ENCODE measurements around the gene EPM2A. TPM values are rescaled to one million over a fixed set of nuclear protein-coding genes. Genes with fewer than 3 reads are reported as not detected.

The EPM2A gene
- total and polyA plus RNA-seq, 10 of the 15 experiments (the other 5 are each of a cell fraction or from before 2014, with no cell fraction given): 3.4 to 13.0 (median 7.9) TPM

- ATAC-seq (no peak), DNase-seq (ENCODE audit: low read depth, low spot score) (no peak), FAIRE-seq (no peak)
- no peak for TF ChIP-seq FOXM1 (IDR thresholded peaks at IDR 0.05; ENCODE audit: low read depth, low read length)
- WGBS (ENCODE audit: insufficient coverage, insufficient replicate concordance, low lambda C conversion rate, missing lambda C conversion rate): 78% methylated on average over 5 of the region's 5 CpGs
- no TSS peak for BruUV-seq (replicated peaks)
- ChIA-PET POLR2A (no interaction called here), SMC1A (ENCODE audit: uncharacterized antibody, unreplicated experiment) (no interaction called here), CTCF (no interaction called here), RAD21 (ENCODE audit: unreplicated experiment) (no interaction called here)
- H3K9me3 ChIP-seq (replicated peaks; ENCODE audit: control insufficient read depth, insufficient read depth, low read length): no peaks in the 10 kb centered on the region; the same call in 2 of the 3 replicates
- H4K20me1 ChIP-seq (ENCODE audit: control insufficient read depth, insufficient read depth): no peaks in the 10 kb centered on the region
- H3K4me2 ChIP-seq (ENCODE audit: control insufficient read depth, insufficient read depth): no peak overlapping the region
- H3K79me2 ChIP-seq (ENCODE audit: control insufficient read depth, insufficient read depth, low read length): no peaks in the 10 kb centered on the region
- intact Hi-C loops (cut with micrococcal nuclease; ENCODE audit: unreplicated experiment) (loop anchor here (10.0 kb wide), 1 partner anchor 1123 kb away; no protein-coding TSS in a partner anchor), in situ Hi-C loops (cut with MboI) (no loop called here)
- H3K27me3 ChIP-seq (replicated peaks in 1 of 2; ENCODE audit: control insufficient read depth in 2 of 2, insufficient read depth in 2 of 2, low read length in 1 of 2): no peaks in the 10 kb centered on the region
- H3K36me3 ChIP-seq (ENCODE audit: control insufficient read depth in 2 of 2, insufficient read depth in 2 of 2, low read length in 1 of 2): no peaks in the 10 kb centered on the region
- no peak overlapping the region for H3K4me3 ChIP-seq
- no peak overlapping the region for H3K27ac ChIP-seq (ENCODE audit: control insufficient read depth, insufficient read depth)
- no peaks in the 10 kb centered on the region for H3K4me1 ChIP-seq (ENCODE audit: control insufficient read depth, insufficient read depth, low read length)
- no peak overlapping the region for H3K9ac ChIP-seq (ENCODE audit: control insufficient read depth, insufficient read depth, low read length)
- no peak overlapping the region for H2AFZ ChIP-seq (ENCODE audit: control insufficient read depth, low read depth, low read length)
Observed at GRCh38 chr6:145707397-145707796, 27.9 kb downstream of the EPM2A start.

DNA sequence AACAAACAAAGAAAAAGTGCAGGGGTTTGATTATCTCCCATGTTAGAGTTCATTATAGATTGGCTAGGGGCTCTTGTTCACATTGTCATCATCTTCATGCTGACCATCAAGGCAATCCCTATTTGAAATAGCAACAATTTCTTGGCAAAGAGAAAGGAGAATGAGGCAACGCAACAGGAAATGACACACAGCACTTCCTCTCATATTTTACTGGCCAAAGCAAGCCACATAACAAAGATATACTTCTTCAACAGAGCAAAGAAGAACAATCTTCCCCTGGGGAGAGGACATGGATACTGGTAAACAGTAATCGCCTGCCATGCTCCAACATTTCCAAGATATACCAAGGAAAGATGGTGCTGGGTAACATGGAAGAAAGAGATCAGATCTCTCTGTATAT lies 29.8 kb downstream of the EPM2A start:
- intact Hi-C loops (cut with micrococcal nuclease; ENCODE audit: unreplicated experiment): loop anchor here (10.0 kb wide), 1 partner anchor 1121 kb away; no protein-coding TSS in a partner anchor
- WGBS (ENCODE audit: insufficient coverage, insufficient replicate concordance, low lambda C conversion rate, missing lambda C conversion rate): 75% methylated on average over 2 of the region's 2 CpGs
- Histone ChIP-seq H4K20me1 (ENCODE audit: control insufficient read depth, insufficient read depth) (no peaks in the 10 kb centered on the region), H3K4me1 (ENCODE audit: control insufficient read depth, insufficient read depth, low read length) (no peaks in the 10 kb centered on the region), H3K4me3 (no peak overlapping the region), H3K79me2 (ENCODE audit: control insufficient read depth, insufficient read depth, low read length) (no peaks in the 10 kb centered on the region), H2AFZ (ENCODE audit: control insufficient read depth, low read depth, low read length) (no peak overlapping the region), H3K9me3 (replicated peaks; ENCODE audit: control insufficient read depth, insufficient read depth, low read length) (no peaks in the 10 kb centered on the region; the same call in 2 of the 3 replicates), H3K9ac (ENCODE audit: control insufficient read depth, insufficient read depth, low read length) (no peak overlapping the region), H3K36me3 (ENCODE audit: control insufficient read depth in 2 of 2, insufficient read depth in 2 of 2, low read length in 1 of 2) (no peaks in the 10 kb centered on the region), H3K27ac (ENCODE audit: control insufficient read depth, insufficient read depth) (no peak overlapping the region), H3K27me3 (replicated peaks in 1 of 2; ENCODE audit: control insufficient read depth in 2 of 2, insufficient read depth in 2 of 2, low read length in 1 of 2) (no peaks in the 10 kb centered on the region), H3K4me2 (ENCODE audit: control insufficient read depth, insufficient read depth) (no peak overlapping the region)
- ChIA-PET CTCF (no interaction called here), POLR2A (no interaction called here), RAD21 (ENCODE audit: unreplicated experiment) (no interaction called here), SMC1A (ENCODE audit: uncharacterized antibody, unreplicated experiment) (no interaction called here)
- DNase-seq (ENCODE audit: low read depth, low spot score) (no peak), FAIRE-seq (no peak), ATAC-seq (no peak)
- in situ Hi-C loops (cut with MboI): no loop called here
- BruUV-seq (replicated peaks): no TSS peak
- TF ChIP-seq NKRF (conservative IDR thresholded peaks at IDR 0.05) (no peak), WRNIP1 (IDR thresholded peaks at IDR 0.05; ENCODE audit: borderline replicate concordance, low read depth, low read length) (no peak), RCOR1 (conservative IDR thresholded peaks at IDR 0.05; ENCODE audit: low read depth, low read length) (no peak), NR2C2 (IDR thresholded peaks at IDR 0.05; ENCODE audit: borderline replicate concordance, control insufficient read depth, insufficient read length, low read depth) (no peak), ZNF687 (IDR thresholded peaks at IDR 0.05) (no peak), JUND (IDR thresholded peaks at IDR 0.05; ENCODE audit: low read depth, low read length) (no peak), SMC3 (IDR thresholded peaks at IDR 0.05; ENCODE audit: borderline replicate concordance, low read length) (no peak), CBX3 (IDR thresholded peaks at IDR 0.05; ENCODE audit: borderline replicate concordance, low read depth) (no peak), HDAC2 (IDR thresholded peaks at IDR 0.05) (no peak), STAT3 (IDR thresholded peaks at IDR 0.05; ENCODE audit: low read depth, low read length) (no peak)
- TF ChIP-seq, protein P1, sequence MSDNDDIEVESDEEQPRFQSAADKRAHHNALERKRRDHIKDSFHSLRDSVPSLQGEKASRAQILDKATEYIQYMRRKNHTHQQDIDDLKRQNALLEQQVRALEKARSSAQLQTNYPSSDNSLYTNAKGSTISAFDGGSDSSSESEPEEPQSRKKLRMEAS (IDR thresholded peaks at IDR 0.05; ENCODE audit: low read depth, low read length): no peak
